GM12891 (cell line): ENCODE results near the gene NMNAT3.

Source experiments
- DNase-seq: peaks from one replicate; pipeline ENCODE4 v3.0.0; 2011; ENCODE audit warnings: low spot score; ENCODE audit not compliant: insufficient read length
- FAIRE-seq: peaks from 2 replicates; lab custom pipeline; 2011; peaks lifted over from hg19 to GRCh38; lab: Jason Lieb, UNC
- PAX5 ChIP-seq: IDR thresholded peaks from 2 replicates; pipeline ENCODE4 v1.6.1; 2011; ENCODE audit warnings: low read length, moderate library complexity, mild to moderate bottlenecking; ENCODE audit not compliant: insufficient read depth, severe bottlenecking
- POLR2A ChIP-seq: IDR thresholded peaks from 2 replicates; pipeline ENCODE4 v1.6.1; 2011; ENCODE audit warnings: low read depth, low read length, control low read depth
- POLR2AphosphoS5 ChIP-seq: IDR thresholded peaks from 2 replicates; pipeline ENCODE4 v1.6.1; 2011; ENCODE audit warnings: low read depth, low read length, control low read depth
- POU2F2 ChIP-seq: IDR thresholded peaks from 2 replicates; pipeline ENCODE4 v1.6.1; 2011; ENCODE audit warnings: low read depth, mild to moderate bottlenecking, control low read depth, low read length, moderate library complexity
- SPI1 ChIP-seq: IDR thresholded peaks from 2 replicates; pipeline ENCODE4 v1.6.1; 2011; ENCODE audit warnings: low read depth, low read length, control low read depth
- TAF1 ChIP-seq: IDR thresholded peaks from 2 replicates; pipeline ENCODE4 v1.6.1; 2011; ENCODE audit warnings: low read depth, low read length, control low read depth

The NMNAT3 gene

DNA sequence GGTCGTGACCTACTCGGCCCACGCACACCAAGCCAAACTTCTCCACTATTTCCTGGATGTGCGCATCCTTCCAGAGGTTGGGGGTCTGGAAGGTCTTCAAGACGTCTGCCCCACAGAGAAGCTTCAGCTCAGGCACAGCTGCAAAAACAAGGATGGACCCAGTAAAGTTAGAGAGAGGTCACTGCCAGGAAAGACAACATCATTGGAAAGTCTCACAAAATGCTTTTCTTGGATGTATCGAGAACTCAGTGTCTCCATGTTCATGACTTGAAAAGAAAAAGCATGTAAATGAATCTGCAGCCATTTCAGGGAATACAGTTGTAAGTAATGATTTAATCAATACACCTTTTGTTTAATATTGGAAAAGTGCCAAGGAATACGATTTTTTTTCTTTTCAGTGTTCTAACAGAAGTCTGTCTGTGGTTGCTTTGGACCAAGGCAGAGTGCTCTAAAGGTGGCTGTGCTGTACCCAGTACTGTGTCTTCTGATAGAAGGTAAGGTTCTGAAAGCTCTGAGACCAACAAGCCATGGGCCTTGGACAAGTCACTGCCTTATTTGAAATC lies 116.4 kb downstream of the NMNAT3 start:
- TF ChIP-seq TAF1 (no peak), POLR2AphosphoS5 (no peak), POLR2A (no peak), PAX5 (no peak), POU2F2 (no peak), SPI1 (no peak)
- DNase-seq (no peak), FAIRE-seq (no peak)

DNA sequence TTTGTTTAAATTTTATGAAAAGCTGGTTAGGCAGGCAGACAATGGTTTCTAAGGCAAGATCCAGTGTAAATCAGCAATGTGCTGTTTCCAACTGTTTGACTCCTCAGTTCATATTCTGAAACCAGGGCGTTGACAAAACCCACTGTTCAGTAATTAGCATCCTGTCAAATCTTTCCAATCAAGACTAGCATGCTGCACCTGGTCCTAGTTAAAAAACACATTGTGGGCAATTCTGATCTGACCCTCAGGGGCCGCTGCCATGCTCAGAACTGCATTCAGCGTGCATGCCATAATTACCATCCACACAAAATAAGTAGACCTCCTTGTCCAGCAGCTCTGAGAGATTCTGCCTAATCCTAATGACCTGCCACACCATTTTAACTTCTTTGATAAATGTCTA lies 117.4 kb downstream of the NMNAT3 start:
- FAIRE-seq = no peak
- DNase-seq = no peak
- no peak for TF ChIP-seq TAF1
- no peak for TF ChIP-seq PAX5
- no peak for TF ChIP-seq POU2F2
- no peak for TF ChIP-seq SPI1
- no peak for TF ChIP-seq POLR2A
- TF ChIP-seq POLR2AphosphoS5 = no peak

DNA sequence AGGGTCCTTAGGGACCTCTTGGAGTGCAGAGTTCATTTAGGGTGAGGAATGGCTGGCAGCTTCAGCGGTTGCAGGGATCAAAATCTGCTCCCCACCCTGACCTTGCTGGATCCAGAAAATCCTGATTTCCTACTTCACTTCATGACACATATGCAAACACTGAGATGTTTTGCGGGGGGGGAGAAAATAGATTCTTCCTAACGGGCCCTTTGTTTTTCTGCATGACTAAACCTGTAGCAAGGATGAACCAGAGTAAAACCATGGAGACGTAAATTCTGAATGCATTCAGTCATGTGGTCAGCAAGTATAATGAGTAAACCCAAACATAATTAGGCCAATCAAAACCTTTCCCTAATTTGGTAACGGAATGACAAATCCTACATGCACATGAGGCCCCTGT lies 118.2 kb downstream of the NMNAT3 start:
- FAIRE-seq (no peak), DNase-seq (no peak)
- TF ChIP-seq PAX5 = no peak

DNA sequence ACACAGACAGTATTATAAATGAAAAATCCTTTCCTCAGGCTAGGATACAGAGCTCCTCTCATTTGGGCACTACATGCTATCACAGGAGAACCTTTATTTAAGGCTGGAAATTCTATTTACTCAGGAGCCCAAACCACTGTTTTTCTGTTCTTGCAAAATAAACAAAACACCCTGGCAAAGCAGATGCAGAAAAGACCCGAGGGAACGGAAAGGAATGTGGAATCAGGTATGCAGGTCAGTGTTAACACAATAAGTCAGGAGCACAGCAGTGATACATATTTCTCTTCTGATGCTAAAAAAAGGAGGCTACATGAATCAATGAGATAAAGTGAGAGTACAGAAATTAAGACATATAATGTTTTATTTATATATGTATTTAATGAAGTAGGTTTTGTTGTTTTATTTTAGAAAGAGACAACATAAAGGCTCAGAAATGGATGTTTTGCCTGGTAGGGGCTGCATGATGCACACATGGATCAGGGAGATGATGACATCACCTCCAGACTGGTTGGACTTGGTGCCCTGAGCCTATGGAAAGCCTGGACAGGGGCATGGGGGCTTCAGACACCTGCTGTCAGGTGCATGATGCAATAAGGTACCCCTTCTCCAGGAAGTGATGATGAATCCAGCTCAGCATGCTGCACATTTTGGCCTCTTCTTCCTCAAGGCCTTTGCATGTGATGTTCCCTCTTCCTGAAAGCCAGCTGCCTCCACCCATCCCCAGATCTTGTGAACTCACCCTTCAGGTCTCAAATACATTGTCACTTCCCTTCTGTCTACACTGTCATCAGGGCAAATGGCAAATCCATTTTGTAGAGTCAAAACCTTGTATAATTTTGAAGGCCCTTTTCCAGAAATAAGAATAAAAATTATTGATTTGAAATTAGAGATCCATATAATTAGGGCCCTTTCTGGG lies 119.2 kb downstream of the NMNAT3 start:
- no peak for DNase-seq
- TF ChIP-seq TAF1 = no peak
- no peak for TF ChIP-seq SPI1
- TF ChIP-seq PAX5 = no peak
- no peak for TF ChIP-seq POLR2AphosphoS5
- TF ChIP-seq POU2F2 = no peak
- TF ChIP-seq POLR2A = no peak
- no peak for FAIRE-seq

DNA sequence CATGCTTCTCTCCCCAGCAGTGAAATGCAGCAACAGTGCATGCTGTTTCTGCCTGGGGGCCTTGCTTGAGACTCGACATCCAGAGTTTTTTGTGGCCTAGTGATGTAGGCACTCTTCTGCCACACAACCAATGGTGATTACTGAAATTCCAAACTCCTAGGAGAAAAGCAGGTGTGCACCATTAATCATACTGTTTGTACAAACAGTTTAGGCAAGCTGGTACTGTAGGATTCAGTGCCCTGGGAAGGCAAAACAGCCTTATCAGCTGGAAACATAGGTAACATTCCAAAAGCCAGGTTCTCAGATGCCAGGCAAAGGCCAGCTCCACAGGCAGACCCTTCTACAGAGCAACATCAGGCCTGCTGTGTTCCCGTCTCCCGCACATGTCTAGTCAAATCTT lies 120.7 kb downstream of the NMNAT3 start:
- FAIRE-seq (no peak), DNase-seq (no peak)
- TF ChIP-seq POLR2A = no peak
- TF ChIP-seq POU2F2 = no peak
- no peak for TF ChIP-seq PAX5
- TF ChIP-seq POLR2AphosphoS5 = no peak
- TF ChIP-seq SPI1 = no peak
- TF ChIP-seq TAF1 = no peak

DNA sequence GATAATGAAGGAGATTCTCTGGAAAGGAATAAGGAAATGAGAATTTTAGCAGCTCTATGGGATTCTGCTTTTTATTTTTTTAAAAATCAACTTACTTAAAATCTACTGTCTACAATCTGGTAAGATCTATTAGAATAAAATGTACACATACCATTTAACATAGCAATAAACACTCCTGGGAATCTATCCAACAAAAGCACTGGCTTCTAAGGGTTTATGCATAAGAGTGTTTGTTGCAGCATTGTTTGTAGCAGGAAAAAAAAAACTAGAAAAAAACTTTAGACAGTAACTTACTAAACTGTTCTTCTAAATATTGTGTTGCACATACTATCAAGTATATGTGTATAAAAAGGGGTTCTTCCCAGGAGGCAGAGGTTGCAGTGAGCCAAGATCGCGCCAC lies 122.5 kb downstream of the NMNAT3 start:
- FAIRE-seq = no peak
- TF ChIP-seq SPI1 (no peak), POLR2A (no peak)
- no peak for DNase-seq

DNA sequence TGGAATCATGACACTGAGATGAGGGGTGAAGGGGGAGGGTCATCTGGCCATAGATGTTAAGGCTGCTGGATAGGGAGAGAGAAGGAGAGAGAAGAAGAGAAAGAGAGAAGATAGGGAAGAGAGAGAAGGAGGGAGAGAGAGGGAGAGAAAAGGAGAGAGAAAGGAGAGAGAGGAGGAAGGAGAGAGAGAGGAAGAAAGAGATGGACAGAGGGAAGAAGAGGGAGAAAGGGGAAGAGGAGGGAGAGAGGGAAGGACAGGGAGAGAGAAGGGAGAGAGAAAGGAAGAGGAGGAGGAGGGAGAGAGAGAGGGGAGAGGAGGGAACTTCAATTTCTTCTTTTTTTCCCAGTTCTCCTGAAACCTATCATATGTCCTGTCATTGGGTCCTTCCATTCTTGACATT lies 123.1 kb downstream of the NMNAT3 start:
- FAIRE-seq = no peak
- no peak for TF ChIP-seq TAF1
- TF ChIP-seq PAX5 = no peak
- DNase-seq = no peak

DNA sequence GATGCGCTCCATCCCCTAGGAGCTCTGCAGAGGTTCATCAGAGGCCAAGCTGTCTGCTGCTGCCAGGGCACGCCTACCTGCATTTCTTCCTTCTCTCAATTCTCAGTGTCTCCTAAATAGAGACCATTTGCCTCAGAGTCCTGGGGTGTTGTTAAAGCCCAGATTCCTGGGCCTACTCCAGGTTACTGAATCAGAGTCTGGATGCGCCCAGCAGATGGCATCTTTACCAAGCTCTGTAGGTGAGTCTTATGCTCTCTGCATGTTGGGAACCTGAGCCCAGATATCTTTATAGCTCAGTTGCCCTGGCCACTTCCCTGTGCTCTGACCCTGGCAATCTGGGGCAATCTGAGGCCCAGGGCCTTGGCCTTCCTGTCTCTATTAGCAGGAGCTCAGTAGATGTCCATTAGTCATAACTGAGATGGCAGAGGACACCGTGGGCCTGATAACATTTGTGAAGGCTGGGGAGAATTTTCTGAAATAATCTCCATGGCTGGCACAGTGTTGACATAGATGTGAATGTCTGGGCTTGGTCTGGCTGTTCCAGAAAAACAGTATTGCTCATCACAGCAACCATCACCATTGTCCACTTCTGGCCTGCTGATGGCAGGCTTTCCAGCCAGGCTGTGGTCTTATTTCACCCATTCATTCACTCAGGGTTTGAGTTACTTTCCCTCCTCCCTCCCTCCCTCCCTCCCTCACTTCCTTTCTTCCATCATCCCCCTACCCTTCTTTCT lies 125.0 kb downstream of the NMNAT3 start:
- TF ChIP-seq SPI1 (no peak), TAF1 (no peak), POLR2A (no peak), POU2F2 (no peak), PAX5 (no peak), POLR2AphosphoS5 (no peak)
- DNase-seq (no peak), FAIRE-seq (no peak)

DNA sequence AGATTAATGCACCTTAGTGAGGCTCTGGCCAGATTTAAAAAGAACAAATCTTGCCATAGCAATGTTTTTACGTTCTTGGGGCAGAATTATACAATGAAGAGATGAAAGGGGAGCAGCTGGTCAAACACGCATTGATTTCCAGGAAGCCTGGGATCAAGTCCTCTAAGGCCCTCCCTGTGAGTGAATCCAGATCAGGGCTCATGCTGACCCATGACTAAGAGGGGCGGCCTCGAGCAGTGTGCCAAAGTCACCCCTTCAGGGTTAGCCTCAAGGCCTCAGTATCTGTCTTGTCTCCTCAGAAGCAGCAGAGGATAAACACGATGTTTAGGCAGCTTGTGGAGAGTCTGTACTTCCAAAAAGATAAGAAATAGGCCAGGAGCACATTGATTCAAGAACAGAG lies 129.0 kb downstream of the NMNAT3 start:
- FAIRE-seq (no peak), DNase-seq (no peak)
- TF ChIP-seq TAF1 (no peak), POLR2AphosphoS5 (no peak), POLR2A (no peak), POU2F2 (no peak), PAX5 (no peak)

DNA sequence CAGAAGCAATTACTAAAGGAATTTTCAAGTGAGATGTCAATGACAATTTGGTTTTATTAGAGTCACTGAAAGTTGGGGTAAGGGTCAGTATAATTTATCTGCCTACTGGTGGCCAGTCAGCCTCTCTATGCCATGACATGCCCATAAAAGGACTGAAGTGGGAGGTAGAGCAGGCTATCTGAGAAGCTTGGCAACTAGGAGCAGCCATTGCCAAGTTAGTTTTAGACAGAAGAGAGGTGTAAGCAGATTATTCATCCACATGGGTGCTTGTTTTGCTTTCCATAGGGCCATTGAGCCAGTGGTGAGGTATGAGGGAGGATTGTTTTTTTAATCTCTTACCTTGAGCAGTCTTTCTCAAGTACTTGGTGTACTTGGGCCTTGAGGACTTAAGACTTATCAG lies 130.1 kb downstream of the NMNAT3 start:
- TF ChIP-seq POU2F2 = no peak
- TF ChIP-seq POLR2A = no peak
- no peak for TF ChIP-seq POLR2AphosphoS5
- TF ChIP-seq PAX5 = no peak
- no peak for TF ChIP-seq TAF1
- TF ChIP-seq SPI1 = no peak
- DNase-seq (no peak), FAIRE-seq (no peak)
